ENCODE data around the gene GPD2.
A peak's percentile ranks its signal among the peaks of the same experiment; 100 is the strongest.

The GPD2 gene

DNA sequence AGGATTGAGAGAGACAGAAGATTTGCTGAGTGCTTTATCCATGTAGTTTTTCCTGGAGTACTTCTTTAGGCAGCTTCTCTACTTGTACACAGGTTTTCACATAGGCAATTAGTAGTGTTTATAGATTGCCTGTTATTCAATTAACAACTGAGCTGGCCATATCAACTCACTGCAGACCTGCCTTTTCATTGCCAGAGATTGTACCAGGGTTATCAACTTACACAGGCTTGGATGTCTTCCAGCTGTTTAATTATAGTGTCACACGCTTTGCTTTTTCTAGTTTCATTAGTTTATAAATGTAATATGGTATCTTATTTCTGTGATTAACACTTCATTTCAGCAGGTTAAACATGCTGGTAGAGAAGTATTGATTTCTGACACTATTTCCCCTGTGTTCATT is 125.9 kb downstream of the GPD2 start:
- FAIRE-seq (no peak), DNase-seq (ENCODE audit: insufficient read length, low spot score) (no peak)
- no peak for TF ChIP-seq CTCF (IDR thresholded peaks at IDR 0.05; ENCODE audit: insufficient read depth, missing control alignments)

DNA sequence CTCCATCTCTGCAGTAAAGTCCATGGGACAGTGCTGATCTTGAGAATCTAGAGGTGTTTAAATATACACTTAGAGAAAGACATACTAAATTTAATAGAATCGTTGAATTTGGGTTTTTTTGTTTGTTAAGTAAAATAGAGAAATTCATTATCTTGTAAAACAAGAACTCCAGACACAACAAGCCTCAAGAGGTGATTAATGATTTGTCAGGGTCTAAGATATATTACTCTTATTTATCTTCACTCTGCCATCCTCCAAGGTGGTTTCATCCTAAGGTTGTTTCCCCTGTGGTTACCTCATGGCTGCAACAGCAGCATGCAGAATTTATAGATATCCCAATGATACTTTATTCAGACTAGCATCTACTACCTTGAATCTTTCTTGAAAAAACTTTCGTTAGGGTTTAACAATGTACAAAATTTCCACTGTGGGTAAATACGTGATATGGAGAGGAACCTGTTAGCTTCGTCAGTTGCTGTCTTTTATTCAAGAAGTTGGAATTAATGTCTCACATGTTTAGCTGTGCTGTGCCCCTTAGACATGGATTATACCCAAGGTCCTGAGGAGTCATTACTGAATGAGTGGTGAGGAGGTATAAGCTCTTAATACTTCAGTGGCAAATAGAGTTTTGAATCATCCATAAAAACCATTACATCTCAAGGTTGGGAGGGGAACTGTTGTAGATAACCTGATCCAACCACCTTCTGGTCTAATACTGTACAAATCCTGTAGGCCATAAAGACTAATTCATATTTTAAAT is 128.0 kb downstream of the GPD2 start:
- FAIRE-seq, result no peak
- no peak for DNase-seq (ENCODE audit: insufficient read length, low spot score)

GRCh38 chr2:156565066-156565710 is 129.0 kb downstream of the GPD2 start:
- DNase-seq (ENCODE audit: insufficient read length, low spot score) (no peak), FAIRE-seq (peak; percentile 16)
- no peak for TF ChIP-seq CTCF (IDR thresholded peaks at IDR 0.05; ENCODE audit: insufficient read depth, missing control alignments)

More for the DNA sequence above, 128.0 kb downstream of the GPD2 start:
- no peak for TF ChIP-seq CTCF (IDR thresholded peaks at IDR 0.05; ENCODE audit: insufficient read depth, missing control alignments)

GRCh38 chr2:156573710-156574109 is 137.5 kb downstream of the GPD2 start:
- no peak for TF ChIP-seq CTCF (IDR thresholded peaks at IDR 0.05; ENCODE audit: insufficient read depth, missing control alignments)
- FAIRE-seq (no peak), DNase-seq (ENCODE audit: insufficient read length, low spot score) (no peak)

DNA sequence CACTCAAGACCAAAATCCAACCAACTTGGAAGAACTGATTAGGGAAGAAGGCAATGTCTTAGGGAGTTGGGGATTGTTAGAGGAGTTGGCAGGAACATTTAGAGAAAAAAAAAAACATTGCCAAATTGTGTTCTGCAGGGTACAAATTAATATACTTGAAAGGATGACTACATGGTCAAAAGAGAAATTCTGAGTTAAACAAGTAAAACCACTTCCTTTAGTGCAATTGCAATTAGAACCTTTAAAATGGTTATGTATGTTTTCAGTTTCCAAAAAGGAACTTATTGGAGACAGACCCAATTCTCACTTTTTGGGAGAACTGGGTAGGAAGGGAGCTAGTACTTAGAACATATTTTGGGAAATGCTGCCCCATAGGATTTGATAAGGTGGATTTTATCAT is 137.9 kb downstream of the GPD2 start:
- FAIRE-seq (no peak), DNase-seq (ENCODE audit: insufficient read length, low spot score) (no peak)
- no peak for TF ChIP-seq CTCF (IDR thresholded peaks at IDR 0.05; ENCODE audit: insufficient read depth, missing control alignments)

GRCh38 chr2:156576005-156576404 is 139.8 kb downstream of the GPD2 start:
- no peak for TF ChIP-seq CTCF (IDR thresholded peaks at IDR 0.05; ENCODE audit: insufficient read depth, missing control alignments)
- DNase-seq (ENCODE audit: insufficient read length, low spot score) (no peak), FAIRE-seq (no peak)

DNA sequence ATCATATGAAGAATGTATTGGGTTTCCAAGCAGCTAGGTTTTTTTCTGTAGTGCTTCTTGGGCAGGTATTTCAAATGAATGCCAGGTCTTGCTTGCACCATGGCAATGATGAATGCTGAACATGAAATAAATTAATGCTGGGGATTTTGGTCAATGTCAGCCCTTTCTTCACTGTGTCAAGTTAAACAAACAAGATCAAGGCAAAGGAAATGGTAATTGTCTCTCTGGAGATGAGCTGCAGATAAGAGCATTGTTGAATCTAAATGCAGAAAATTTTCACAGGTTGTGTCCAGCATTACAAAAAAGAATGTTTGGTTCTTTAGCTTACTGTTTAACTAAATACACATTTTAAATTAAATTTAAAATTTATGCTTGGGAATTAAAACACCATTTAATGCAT is 144.3 kb downstream of the GPD2 start:
- no peak for FAIRE-seq
- DNase-seq (ENCODE audit: insufficient read length, low spot score), result no peak
- no peak for TF ChIP-seq CTCF (IDR thresholded peaks at IDR 0.05; ENCODE audit: insufficient read depth, missing control alignments)

Measured in D721Med (cell line).